Lower leg skin (tissue), 3 donors: ENCODE data around the gene PHTF1.

ENCODE experiments used
- CTCF ChIP-seq, 3 donors: fragments of 450-650 bp; IDR thresholded peaks; one replicate each; pipeline ENCODE4 v1.5.1; 2016; ENCODE audit warnings: antibody characterized with exemption in 3 of 3, mild to moderate bottlenecking in 3 of 3, moderate library complexity in 2 of 3
- POLR2A ChIP-seq, 2 donors: fragments of 450-650 bp; IDR thresholded peaks; one replicate each; pipeline ENCODE4 v1.6.1; 2016 to 2017; ENCODE audit warnings: antibody characterized with exemption in 2 of 2, mild to moderate bottlenecking in 1 of 2, moderate library complexity in 1 of 2

DNA sequence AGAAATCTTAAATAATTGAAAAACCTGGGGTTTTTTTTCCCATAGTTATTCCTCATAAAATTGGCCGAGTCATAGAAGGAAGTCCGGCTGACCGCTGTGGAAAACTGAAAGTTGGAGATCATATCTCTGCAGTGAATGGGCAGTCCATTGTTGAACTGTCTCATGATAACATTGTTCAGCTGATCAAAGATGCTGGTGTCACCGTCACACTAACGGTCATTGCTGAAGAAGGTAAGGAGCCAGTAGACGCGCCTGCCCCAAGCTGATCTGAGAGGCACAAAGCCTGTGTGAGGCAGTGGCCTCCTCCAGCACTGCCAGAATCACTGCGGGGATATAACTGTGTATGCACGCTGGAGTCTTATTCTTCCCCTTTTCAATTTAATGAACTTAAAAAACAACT, 100.3 kb downstream of the PHTF1 start:
- TF ChIP-seq CTCF (IDR thresholded peaks at IDR 0.05) (no peak), POLR2A (IDR thresholded peaks at IDR 0.05) (no peak)
